ENCODE measurements around the gene NEK11.

DNA sequence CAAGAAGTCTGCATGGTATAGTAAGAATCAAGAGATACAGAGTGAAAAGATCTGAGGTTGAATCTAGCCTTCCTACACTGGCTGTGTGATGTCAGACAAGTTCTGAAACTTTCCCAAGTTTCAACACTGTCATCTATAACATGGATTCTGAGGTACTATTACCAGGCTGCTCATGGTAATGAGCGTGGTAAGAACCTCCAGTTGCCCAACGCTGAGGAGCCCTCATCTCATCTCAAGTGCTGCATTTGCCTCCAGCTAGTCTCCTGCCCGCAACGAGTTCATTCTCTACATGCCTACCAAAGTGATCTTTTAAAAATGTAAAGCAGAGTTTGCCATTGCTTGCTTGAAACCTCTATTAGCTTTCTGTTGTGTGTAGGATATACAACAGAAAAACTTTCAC lies 168.1 kb downstream of the NEK11 start:
- TF ChIP-seq EZH2 (IDR thresholded peaks at IDR 0.05; ENCODE audit: borderline replicate concordance, low read length) = no peak
- TF ChIP-seq, protein P1, sequence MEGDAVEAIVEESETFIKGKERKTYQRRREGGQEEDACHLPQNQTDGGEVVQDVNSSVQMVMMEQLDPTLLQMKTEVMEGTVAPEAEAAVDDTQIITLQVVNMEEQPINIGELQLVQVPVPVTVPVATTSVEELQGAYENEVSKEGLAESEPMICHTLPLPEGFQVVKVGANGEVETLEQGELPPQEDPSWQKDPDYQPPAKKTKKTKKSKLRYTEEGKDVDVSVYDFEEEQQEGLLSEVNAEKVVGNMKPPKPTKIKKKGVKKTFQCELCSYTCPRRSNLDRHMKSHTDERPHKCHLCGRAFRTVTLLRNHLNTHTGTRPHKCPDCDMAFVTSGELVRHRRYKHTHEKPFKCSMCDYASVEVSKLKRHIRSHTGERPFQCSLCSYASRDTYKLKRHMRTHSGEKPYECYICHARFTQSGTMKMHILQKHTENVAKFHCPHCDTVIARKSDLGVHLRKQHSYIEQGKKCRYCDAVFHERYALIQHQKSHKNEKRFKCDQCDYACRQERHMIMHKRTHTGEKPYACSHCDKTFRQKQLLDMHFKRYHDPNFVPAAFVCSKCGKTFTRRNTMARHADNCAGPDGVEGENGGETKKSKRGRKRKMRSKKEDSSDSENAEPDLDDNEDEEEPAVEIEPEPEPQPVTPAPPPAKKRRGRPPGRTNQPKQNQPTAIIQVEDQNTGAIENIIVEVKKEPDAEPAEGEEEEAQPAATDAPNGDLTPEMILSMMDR (conservative IDR thresholded peaks at IDR 0.05 in 1 of 2, IDR thresholded peaks at IDR 0.05 in 1 of 2; ENCODE audit: extremely low read depth in 1 of 2, insufficient read depth in 1 of 2, low read depth in 1 of 2, low read length in 2 of 2) = no peak
